Duodenal mucosa (tissue), 2 donors: Measurements from ENCODE around the gene MPPED2.

Experiments used
- H3K27ac ChIP-seq: one replicate; pipeline ENCODE4 v1.7.0; 2013; ENCODE audit warnings: low read depth, low read length
- H3K27me3 ChIP-seq, 2 donors: one replicate each; pipeline ENCODE4 v1.7.0; 2013; ENCODE audit warnings: low read length in 2 of 2, control low read depth in 1 of 2; ENCODE audit not compliant: insufficient read depth in 2 of 2, control insufficient read depth in 1 of 2
- H3K36me3 ChIP-seq, 2 donors: one replicate each; pipeline ENCODE4 v1.7.0; 2013; ENCODE audit warnings: low read length in 2 of 2, control low read depth in 1 of 2; ENCODE audit not compliant: insufficient read depth in 2 of 2, control insufficient read depth in 1 of 2
- H3K4me1 ChIP-seq, 2 donors: one replicate each; pipeline ENCODE4 v1.7.0; 2013; ENCODE audit warnings: low read length in 2 of 2, control low read depth in 1 of 2; ENCODE audit not compliant: insufficient read depth in 2 of 2, control insufficient read depth in 1 of 2
- H3K4me3 ChIP-seq, 2 donors: one replicate each; pipeline ENCODE4 v1.7.0; 2013; ENCODE audit warnings: low read length in 2 of 2, low read depth in 1 of 2
- H3K9ac ChIP-seq, 2 donors: one replicate each; pipeline ENCODE4 v1.7.0; 2013; ENCODE audit warnings: low read length in 2 of 2, low read depth in 1 of 2
- H3K9me3 ChIP-seq, 2 donors: one replicate each; pipeline ENCODE4 v1.7.0; 2013; ENCODE audit warnings: low read length in 2 of 2, control low read depth in 1 of 2; ENCODE audit not compliant: control insufficient read depth in 1 of 2

MPPED2 gene

DNA sequence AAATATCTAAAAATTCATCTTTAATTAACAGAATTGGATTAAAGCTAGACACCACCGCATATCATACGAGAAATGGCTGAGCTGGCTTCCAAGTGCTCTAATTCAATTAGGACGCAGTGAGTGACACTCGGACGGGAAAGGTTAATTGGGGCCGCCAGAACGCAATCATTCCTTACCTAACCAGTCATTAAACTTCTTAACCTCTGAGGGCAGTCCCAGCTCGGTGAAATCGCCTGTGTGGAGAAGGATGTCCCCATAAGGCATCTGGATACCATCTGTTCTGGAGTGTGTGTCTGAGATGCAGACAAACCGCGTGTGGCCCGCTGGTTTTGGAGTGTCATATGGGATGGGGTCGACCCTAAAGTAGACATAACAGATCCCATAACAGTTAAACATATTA, 50.3 kb downstream of the MPPED2 start:
- no peaks in the 10 kb centered on the region for H3K27me3 ChIP-seq
- H3K4me3 ChIP-seq, result no peak overlapping the region
- no peaks in the 10 kb centered on the region for H3K4me1 ChIP-seq

DNA sequence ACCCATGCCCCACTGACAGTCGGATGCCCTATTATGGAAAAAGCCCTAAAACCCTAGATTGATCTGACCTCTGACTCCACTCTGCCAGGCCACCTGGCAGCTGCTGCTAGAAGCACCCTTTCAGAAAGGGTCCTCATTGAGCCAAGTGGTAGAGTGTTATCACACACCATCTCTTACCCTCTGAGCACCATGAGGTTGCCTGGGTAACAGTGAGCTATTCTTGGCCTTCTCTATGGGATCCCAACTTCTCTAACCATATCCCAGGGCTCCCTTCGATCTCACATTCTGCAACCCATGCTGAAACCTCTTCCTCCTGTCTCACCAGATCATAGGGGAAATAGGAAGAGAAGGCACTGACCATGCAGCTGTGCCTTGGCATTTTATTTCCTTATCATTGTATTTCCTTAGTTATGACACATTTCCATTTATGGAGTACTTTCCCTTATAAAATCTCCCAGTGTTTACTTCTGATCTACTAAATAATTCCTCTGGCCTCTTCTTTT, 52.7 kb downstream of the MPPED2 start:
- Histone ChIP-seq H3K27ac (no peak overlapping the region), H3K36me3 (no peaks in the 10 kb centered on the region), H3K4me3 (no peak overlapping the region), H3K9me3 (no peaks in the 10 kb centered on the region), H3K27me3 (no peaks in the 10 kb centered on the region), H3K4me1 (no peaks in the 10 kb centered on the region), H3K9ac (no peak overlapping the region)

More for the DNA sequence above, 50.3 kb downstream of the MPPED2 start:
- H3K9ac ChIP-seq, result no peak overlapping the region
- H3K27ac ChIP-seq, result no peak overlapping the region
- no peaks in the 10 kb centered on the region for H3K9me3 ChIP-seq
- H3K36me3 ChIP-seq, result no peaks in the 10 kb centered on the region

DNA sequence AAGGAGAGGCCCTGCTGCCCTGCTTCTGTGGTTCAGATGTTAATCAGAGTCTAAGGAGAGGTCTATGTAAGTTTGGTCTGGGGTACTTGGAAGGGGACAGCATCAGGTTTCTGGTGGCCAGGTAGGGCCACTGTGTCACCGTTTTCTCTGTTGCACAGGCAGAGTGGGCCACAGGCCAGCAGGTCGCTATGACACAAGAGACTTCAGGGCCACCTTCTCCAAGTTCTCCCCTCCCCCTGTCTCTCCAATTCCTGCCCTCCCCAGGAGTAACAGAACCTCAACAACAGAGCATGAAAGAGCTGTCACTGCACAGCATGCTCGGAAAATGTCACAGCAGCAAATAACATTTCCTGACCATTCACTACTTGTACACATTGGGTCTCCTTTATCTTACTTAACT, 58.6 kb downstream of the MPPED2 start:
- Histone ChIP-seq H3K4me1 (no peaks in the 10 kb centered on the region), H3K4me3 (no peak overlapping the region), H3K27me3 (no peaks in the 10 kb centered on the region), H3K9me3 (no peaks in the 10 kb centered on the region), H3K36me3 (no peaks in the 10 kb centered on the region), H3K27ac (no peak overlapping the region), H3K9ac (no peak overlapping the region)

DNA sequence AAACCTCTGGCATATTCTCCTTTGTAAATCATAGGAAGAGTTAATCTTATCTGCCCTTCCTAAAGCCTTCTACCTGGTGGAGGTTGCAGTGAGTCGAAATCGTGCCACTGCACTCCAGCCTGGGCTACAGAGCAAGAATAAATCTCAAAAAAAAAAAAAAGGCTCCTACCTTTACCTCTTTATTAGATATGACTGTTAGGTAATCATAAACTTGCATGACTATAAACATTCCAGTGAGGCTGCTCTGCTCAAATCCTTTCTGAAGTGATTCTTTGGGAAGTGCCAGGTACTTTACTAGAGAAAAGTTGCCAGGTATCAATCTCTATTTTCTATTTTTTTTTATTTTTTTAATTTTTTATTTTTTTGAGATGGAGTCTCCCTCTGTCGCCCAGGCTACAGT, 59.6 kb downstream of the MPPED2 start:
- Histone ChIP-seq H3K27me3 (no peaks in the 10 kb centered on the region), H3K4me3 (no peak overlapping the region), H3K27ac (no peak overlapping the region), H3K36me3 (no peaks in the 10 kb centered on the region), H3K9ac (no peak overlapping the region), H3K9me3 (no peaks in the 10 kb centered on the region), H3K4me1 (no peaks in the 10 kb centered on the region)

DNA sequence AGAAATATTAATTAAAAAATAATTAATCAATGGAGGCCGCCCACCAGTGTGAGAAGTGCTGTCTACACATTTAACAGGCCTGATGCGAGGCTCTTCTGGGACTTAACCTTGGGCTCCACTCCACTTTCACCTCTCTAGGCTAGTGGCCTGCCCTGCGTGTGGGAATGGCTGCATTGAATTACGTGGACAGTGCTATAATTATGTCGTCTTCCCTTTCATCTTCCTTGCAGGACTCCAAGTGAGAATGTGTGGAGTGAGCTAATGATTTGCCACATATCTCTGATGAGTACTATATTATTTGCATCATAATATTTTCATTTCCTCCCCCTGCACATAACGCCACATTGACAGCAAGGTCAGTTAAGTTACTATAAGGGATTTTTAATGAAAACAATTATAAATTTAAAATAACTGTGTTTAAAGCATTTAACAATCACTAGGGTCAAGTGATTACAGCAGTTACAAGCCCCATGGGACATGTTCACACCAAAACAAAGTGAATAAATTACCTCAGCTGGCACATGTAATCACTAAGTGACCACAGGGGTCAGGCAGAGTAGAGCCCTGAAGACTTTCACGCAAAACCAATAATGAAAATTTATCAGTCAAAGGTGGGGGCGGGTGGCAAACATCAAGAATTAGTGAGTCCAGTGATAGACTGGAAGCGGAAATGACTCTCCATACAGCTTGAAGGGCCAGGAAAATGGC, 63.5 kb downstream of the MPPED2 start:
- Histone ChIP-seq H3K27me3 (no peaks in the 10 kb centered on the region), H3K36me3 (no peaks in the 10 kb centered on the region), H3K4me1 (no peaks in the 10 kb centered on the region), H3K4me3 (no peak overlapping the region), H3K9me3 (no peaks in the 10 kb centered on the region), H3K9ac (no peak overlapping the region), H3K27ac (no peak overlapping the region)

DNA sequence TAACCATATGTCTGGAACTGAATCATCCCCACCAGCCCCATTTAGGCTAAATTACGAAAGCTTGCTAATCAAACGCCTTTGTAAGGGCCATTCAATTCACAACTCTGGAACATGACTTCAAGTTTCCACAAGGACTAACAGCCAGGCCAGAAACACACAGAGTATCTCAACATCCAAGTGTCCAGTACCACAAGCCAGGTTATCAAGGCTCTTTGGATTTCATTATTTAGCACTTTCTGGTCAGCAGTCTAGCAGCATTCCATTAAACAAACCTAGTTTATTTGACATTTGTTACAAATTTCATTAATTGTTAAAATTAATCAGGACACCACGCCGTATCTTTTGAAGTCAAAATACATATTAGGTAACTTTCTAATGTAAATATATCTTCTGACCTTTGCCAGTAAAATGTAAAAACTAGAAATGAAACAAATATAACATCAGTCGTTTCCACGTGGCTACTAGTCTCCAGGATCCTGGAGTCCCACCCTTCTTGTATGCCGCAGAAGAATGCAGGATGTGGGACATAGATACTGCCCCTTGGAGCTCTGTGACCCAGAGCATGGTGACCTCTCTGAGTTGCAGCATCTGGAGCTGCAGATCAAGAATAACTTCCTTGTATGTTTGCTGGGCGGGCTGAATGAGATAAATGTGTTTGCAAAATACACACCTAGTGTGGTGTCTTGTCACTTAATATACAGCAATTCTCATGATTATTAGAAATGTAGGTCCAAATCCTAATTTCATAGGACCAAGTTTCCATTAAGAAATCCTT, 64.7 kb downstream of the MPPED2 start:
- Histone ChIP-seq H3K36me3 (no peaks in the 10 kb centered on the region), H3K9me3 (no peaks in the 10 kb centered on the region), H3K27ac (no peak overlapping the region), H3K27me3 (no peaks in the 10 kb centered on the region), H3K9ac (no peak overlapping the region), H3K4me3 (no peak overlapping the region), H3K4me1 (no peaks in the 10 kb centered on the region)

DNA sequence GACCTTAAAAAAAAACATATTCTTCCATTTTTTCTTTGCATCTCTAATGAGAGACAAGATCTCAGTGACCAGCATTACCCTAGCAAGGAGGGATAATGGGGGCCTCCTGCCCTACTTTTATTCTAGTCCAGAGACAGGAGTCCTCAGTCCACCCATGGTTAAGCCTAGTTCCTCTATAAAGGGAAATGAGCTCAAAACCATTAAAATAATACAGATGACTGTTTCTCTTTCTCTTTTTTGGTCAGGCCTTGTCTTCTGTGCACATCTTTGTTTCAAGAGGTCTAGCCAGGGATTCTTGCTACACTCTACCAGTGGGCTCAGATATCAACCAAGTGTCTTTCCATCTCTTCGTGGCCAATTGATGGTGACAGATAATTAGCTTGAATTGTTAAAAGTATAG, 73.1 kb downstream of the MPPED2 start:
- H3K9me3 ChIP-seq, result no peaks in the 10 kb centered on the region
- H3K36me3 ChIP-seq, result no peaks in the 10 kb centered on the region
- H3K4me1 ChIP-seq, result no peaks in the 10 kb centered on the region
- H3K4me3 ChIP-seq, result no peak overlapping the region
- H3K27ac ChIP-seq, result no peak overlapping the region
- H3K9ac ChIP-seq, result no peak overlapping the region
- H3K27me3 ChIP-seq, result no peaks in the 10 kb centered on the region

DNA sequence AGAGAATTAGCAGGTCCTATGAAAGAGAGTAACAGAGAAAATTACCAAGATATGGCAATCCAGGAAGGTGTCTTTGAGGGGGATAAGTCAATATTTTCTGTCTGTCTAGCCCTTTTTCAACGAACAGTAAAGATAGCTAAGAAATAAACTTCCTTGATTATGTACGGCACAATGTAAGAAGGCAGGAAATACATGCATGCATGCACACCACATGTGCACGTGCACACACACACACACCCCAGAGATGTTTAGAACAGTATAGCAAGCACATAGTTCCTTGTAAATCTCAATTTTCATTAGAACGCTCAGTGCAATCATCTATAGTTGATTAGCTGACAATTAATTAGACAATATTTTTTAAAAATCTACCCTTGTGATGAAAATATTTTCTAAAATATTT, 74.7 kb downstream of the MPPED2 start:
- no peaks in the 10 kb centered on the region for H3K9me3 ChIP-seq
- H3K27me3 ChIP-seq, result no peaks in the 10 kb centered on the region
- no peaks in the 10 kb centered on the region for H3K36me3 ChIP-seq
- no peak overlapping the region for H3K9ac ChIP-seq
- H3K4me3 ChIP-seq, result no peak overlapping the region
- H3K4me1 ChIP-seq, result no peaks in the 10 kb centered on the region
- no peak overlapping the region for H3K27ac ChIP-seq

DNA sequence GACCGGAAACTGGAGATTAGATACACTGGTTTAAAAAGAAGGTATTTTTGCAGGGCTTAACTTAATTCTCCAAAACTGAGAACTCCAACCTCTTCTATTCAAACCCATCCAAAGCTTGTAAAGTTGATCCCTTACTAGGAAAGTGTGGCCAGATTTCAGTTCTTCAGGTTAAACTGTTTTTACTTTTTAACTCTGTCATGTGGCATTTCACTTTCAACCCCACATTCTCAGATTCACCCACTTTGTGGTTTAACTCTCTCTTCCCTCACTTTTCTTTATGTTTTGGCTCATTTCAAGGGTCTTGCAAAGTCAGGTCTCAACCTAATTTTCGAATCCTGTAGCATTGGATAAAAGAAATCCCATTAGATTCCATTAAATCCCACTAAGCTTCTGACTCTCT, 75.4 kb downstream of the MPPED2 start:
- Histone ChIP-seq H3K27ac (no peak overlapping the region), H3K9ac (no peak overlapping the region), H3K4me1 (no peaks in the 10 kb centered on the region), H3K27me3 (no peaks in the 10 kb centered on the region), H3K4me3 (no peak overlapping the region), H3K9me3 (no peaks in the 10 kb centered on the region), H3K36me3 (no peaks in the 10 kb centered on the region)

DNA sequence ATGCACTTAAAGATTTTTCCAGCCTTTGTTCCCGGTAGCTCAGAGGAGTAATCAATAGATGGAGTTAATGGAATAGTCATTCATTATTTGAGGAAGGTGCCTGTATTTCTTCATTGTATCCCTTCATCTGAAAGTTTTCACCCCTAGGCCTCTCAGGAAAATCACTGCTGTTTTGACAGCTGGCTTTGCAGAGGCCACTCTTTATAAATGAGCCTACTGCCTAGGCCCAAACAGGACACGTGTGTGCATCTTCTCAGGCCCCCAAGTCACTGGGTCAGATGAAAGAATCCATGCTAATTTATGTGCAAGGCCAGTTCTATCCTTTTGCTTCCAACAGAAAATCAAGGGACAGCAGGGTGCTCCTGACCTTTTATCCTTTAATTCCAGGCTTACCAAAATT, 76.8 kb downstream of the MPPED2 start:
- Histone ChIP-seq H3K4me3 (no peak overlapping the region), H3K27me3 (no peaks in the 10 kb centered on the region), H3K4me1 (no peaks in the 10 kb centered on the region), H3K36me3 (no peaks in the 10 kb centered on the region), H3K9me3 (no peaks in the 10 kb centered on the region), H3K9ac (no peak overlapping the region), H3K27ac (no peak overlapping the region)
